HG03520 (cell line): ENCODE measurements around the gene ZFP91.

ENCODE experiments used
- ATAC-seq: cut with Tn5 transposase; IDR thresholded peaks from one replicate; pipeline ENCODE4 v1.9.1; 2021; ENCODE audit warnings: mild to moderate bottlenecking, moderate library complexity; ENCODE audit not compliant: unreplicated experiment

The ZFP91 gene

DNA sequence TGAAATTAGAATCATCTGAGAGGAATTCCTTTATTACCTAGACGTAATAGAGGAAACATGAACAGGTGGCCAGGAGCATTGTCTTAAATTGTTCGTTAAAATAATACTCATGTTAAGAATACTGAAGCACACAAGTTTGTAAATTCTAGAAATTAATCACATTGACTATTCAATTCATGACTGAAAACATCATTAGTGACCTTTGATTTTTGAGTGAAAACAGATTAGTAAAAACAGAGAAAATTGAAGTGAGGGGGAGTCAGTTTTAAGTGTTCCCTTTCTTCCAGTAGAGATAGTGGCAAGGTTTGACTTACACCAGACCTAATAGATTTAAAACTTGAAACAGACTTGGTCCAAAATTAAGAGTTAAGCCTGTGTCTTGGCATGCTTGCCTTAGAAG, 1.4 kb downstream of the ZFP91 start:
- ATAC-seq = no peak

DNA sequence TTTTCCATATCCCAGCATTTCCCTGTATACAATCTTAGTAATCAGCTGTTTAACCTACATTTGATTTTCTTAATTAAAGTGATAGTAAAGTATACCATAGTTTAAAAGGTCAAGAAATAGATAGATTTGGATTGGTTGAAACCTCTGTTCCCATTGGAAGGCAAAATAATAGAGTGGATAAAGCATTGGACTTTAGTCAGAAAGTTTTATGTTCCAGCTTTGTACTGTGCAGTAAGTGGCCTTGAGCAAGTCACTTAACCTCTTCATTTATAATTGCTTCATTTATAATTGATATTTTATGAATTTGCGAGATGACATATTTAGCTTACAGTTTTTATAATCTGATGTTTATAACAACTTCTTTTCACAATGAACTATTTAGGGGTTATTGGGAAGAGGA, 3.6 kb downstream of the ZFP91 start:
- ATAC-seq = no peak

DNA sequence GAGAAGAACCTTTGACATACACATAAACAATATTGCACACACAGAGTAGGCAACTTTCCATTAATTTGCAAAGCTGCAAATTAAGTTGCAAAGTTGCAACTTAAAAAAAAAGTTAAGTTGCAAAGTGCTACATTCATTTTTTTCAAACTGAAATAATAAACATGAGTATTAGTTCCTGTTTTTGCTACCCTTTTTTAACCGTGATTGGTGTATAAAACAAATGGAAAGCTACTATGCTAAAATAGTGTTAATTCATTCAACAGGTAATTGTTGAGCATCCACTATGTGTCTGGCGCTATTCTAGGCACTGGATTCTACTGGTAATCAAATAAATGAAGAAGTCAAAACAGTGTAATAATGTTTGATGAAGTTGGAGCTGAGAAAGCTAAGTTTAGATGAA, 8.1 kb downstream of the ZFP91 start:
- ATAC-seq = no peak

DNA sequence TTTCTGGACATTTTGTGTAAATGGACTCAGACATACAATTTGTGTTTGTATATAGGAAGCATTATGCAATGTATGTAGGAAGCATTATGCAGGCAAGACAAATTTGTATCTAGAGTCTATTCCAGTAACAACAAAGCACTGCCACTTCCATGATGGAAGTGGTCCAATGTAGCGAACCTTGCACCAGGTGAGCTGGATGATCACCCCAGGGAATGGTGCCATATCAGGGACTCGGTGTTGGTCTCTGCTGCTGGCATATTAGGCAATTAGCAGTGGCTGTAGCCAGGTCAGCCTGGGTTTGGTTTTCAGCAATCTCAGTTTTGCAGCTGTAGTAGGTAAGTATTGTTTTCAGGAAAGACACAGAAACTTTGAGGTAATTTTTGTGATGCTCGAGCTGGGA, 12.8 kb downstream of the ZFP91 start:
- ATAC-seq = no peak

DNA sequence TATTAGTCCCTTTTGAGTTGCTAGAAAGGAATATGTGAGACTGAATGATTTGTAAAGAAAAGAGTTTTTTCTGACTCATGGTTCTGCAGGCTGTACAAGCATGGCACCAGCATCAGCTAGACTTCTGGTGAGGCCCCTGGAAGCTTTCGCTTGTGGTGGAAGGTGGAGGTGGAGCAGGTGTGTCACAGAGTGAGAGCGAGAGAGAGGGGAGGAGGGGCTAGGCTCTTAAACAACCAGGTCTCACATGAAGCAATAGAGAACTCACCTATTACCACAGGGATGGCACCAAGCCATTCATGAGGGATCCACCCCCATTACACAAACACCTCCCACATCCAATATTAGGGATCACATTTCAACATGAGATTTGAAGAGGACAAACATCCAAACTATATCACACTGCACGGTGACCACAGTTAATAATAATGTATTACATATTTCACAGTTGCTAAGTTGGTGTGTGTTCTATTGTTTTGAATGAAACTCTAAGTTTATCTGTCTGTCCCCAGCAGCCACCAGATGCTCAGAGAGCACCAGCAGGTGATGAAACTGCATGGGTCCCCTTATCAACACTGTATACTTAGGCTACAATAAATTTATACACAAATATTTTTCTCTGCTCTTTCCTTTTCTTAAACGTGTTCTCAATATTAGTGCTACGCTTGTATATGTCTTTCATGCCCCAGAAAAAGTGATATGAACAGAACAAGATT, 14.1 kb downstream of the ZFP91 start:
- ATAC-seq = no peak

DNA sequence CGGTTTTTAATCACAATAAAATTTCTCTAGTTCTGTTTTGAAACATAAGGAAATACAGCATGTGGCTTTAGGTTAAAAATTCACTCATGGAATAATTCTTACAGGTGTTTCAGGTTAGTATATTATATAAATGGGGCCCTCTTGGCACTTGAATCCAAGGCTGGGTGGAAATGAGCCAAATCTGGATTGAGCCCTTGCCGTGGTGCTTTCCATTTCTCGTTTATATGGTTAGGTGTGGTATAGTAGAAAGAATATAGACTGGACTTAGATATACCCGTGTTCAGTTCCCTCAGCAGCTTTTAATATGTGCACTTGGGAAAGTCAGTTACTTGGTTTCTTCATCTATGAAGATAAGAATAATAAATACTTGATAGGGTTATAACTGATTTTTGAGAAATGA, 16.0 kb downstream of the ZFP91 start:
- no peak for ATAC-seq

DNA sequence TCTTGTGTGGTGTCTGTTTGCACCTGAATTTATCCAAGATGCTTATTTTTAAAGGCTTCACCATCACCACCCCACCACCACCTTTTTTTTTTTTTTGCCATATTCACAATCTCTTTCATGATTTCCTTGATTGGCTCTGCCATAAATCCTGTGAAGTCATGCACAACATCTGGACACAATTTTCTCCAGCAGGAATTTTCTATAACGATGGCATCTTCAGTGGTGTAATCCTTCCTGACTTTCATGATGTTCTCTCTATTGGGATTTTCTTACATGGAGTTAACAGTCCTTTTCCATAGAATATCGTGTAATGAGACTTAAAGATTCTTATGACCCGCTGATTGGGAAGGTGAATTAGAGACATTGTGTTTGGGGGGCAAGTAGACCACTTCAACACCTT, 17.8 kb downstream of the ZFP91 start:
- no peak for ATAC-seq

DNA sequence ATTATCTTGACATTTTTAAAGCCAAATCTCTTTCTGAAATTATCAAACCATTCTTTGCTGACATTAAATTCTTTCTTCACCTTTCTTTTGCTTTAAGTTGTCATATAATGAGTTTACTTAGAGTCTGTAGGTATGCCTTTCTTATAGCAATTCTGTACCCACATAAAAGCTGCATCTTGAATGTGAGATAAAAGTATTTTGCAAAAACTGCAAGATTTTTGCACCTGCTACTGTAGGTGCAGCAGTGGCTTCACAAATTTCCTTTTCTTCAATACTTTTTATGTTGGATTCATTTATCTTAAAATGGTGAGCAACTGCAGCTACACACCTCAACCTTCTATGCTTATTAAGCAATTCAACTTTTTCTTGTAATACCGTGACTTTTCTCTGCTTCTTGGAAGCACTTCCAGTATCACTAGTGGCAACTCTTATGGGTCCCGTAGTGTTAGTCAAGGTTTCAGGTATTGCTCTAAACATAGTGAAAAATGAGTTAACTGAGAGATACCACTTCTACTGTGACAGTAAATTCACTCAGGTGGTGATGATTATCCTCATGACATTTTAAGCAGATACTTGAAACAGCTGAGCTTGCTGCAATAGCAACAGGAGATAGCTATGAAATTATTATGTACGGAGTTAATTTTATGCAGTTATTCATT, 18.8 kb downstream of the ZFP91 start:
- ATAC-seq = no peak

DNA sequence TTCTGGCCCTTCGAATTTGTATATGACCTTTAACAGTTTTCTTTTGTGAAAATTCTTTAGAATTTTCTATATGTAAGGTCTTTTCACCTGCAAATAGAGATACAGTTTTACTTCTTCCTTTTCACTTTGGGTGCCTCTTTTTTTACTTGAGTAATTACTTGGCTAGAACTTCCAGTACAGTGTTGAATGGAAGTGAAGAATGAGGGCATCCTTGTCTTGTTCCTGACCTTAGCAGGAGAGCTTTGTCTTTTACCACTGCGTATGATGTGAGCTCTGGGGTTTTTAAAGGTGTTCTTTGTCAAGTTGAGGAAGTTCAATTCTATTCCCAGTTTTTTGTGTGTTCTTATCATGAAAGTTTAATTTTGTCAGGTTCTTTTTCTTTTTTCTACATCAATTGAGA, 21.6 kb downstream of the ZFP91 start:
- no peak for ATAC-seq

DNA sequence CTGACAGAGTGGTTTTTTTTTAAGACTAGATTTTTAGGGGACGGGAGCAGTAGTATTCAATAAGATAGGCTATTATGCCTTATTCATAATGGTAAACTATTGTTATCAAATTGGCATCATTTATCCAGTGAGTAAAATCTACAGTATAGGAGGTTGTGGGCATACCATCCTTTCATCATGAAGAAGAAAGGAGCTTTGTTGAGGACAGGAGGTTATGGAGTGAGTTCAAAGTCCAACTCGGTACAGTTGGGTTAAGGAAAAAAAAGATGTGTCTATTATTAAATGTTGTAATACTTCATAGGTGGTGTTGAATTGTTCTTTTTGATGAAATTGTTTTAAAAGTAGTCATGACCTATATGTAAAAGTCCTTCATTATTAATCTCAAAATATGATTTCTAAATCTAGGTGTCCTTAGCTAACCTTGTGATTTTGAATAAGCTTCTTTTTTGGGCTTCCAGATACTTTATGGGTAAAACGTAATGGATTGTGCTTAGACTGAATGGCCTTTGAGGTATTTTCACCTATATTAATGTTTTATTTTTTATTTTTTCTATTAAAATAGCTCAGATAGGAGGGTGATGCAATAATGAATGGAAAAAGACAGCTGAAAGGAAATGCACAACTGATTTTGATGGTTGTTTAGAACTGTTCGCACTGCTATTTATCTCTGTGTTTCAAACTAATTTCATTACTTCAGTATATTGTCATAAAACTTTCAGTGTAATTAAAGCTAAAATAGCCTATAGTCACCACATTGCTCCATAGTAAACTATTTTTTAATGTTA, 28.3 kb downstream of the ZFP91 start:
- no peak for ATAC-seq

DNA sequence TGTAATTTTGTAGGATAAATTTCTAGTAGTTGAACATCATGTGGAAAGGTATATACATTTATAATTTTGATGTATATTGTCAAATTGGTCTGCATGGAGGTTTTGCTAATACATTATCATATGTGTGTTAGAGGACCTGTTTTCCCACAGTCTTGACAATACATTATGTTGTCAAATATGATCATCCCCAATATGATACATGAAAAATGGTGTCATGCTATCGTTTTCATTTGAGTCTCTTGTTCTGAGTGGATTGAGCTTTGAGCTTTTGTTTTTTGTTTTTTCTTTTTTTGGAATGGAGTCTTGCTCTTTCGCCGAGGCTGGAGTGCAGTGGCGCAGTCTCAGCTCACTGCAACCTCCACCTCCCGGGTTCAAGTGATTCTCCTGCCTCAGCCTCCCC, 29.5 kb downstream of the ZFP91 start:
- no peak for ATAC-seq

DNA sequence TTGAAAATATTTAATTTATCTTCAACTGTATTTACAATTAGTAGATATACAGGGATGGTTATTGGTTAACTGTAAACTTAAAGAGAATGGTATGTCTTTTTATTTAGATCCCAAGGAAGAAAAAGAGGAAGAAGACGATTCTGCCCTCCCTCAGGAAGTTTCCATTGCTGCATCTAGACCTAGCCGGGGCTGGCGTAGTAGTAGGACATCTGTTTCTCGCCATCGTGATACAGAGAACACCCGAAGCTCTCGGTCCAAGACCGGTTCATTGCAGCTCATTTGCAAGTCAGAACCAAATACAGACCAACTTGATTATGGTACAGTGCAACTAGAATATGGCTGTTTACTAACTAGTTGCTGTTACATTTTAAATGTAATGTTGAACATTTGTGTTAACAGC, 30.9 kb downstream of the ZFP91 start:
- no peak for ATAC-seq

DNA sequence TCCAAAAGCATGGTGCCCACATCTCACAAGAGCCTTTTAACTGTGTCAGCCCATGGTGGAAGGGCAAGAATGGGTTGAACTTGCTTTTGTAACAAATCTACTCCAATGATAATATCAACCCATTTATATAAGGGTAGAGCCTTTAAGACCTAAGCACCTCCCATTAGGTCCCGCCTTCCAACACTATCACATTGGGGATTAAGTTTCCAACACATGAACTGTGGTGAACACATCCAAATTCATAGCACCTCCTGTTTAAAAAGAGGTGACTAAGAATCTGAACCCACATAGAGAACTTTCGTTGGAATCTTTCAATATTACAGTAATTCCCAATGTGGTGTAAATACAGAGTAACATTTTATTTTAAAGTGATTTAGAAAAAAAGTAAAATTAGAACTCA, 34.4 kb downstream of the ZFP91 start:
- no peak for ATAC-seq

DNA sequence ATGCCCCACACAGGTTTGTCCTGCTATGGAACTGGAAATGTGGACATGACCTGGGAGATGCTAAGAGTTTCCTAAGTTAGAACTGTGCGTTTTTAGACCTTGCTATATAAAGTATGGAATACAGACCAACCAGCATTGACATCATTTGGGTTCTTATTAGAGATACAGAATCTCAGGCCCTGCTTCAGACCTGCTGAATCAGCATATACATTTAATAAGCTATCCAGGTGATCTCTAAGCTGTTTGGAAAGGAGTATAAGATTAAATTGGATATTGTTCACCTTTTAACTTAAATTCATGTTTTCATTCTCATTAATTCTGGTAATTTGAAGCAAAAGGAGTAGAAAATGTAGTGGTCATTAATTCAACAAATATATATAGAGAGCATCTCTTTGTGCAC, 36.7 kb downstream of the ZFP91 start:
- ATAC-seq = no peak

DNA sequence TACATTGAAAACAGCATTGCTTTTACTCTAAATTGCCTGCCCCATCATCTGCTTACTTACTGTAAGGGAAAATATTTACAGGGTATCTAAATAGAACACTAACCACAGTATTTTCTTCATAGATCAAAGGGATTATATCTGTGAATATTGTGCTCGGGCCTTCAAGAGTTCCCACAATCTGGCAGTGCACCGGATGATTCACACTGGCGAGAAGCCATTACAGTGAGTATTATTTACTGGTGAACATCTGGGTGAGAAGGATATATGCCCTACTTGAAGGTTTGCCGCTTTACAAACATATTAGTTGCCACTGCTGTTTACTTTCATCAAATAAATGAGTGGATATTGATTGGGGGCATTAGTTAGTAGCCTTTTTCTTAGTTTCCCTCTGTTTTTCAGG, 37.7 kb downstream of the ZFP91 start:
- ATAC-seq = no peak

DNA sequence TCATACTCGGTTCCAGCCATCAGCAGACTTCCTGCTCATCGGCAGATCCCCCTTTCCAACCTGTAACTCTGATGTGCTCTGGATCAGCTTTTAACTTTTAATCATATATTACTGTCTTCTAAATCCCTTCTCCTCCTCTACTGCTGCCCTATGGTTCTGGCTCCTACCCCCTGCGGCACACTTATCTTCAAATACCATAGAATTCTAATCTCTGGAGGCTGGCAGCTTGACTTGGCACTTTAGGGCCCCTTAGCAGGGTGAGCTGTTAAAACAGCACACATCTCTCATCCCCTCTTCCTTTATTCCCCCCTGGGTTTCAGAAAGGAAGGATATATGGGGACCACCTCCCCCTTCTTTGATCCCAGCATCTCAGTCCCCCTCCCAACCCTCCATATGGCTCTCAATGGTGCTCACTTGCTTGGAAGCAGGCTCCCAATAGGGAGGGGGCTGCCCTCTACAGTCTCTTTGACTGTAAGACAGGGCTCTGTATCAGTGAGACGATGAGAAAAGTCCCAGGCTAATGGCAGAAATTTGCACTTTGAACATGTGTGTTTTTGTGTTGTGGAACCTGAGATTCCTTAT, 39.2 kb downstream of the ZFP91 start:
- ATAC-seq = no peak

DNA sequence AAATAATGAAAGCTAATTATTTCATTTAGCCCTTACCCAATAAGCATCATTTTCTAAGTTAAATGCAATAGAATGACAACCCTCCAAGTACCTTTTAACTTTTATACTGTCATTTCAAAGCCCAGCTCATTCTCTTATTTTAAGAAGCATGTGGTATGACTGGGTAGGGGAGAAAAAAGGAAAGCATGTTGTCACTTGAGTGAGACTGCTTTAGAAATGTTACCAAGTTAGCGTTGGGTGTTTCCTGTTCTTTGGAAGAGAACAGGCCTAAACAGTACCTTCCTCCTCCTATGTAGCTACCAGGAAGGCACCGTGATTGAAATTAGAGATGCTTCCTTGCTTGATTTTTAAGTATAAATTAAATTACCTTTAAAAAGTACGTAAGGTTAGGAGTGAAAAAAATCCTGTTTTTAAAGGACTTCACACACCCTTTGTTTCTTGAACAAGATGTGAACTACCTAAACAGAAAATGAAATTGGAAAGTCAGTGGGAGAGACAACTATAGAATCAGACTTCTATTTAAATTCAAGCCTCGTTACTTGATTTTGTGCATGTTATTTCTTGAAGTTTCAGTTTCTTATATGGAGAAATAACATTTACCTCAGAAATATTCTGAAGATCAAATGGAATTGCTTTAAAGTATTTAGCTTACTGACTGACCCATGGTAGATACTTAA, 42.9 kb downstream of the ZFP91 start:
- ATAC-seq = no peak

DNA sequence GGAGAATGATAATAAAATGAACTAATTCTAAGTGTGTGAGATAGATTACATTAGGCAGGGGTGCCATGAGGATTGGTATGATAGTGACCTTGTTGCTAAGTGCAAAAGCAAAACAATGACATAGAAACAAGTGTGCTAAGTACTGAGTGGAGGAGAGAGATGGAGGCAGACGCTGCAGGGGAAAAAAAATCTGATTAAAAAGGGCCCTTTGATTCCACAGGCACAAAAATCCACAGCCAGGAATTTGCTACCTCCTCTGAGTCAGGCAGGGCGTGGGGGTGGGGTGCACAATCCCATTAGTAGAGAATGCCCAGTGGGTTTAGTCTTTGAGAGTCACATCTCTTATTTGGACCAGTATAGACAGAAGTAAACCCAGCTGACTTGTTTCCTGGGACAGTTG, 43.5 kb downstream of the ZFP91 start, which contains the start of gene CNTF:
Gene CNTF (plus strand): TSS at position 322 of the 400 bp plus-strand sequence. CDS start 88 bp downstream, outside the sequence.
- ATAC-seq = no peak

DNA sequence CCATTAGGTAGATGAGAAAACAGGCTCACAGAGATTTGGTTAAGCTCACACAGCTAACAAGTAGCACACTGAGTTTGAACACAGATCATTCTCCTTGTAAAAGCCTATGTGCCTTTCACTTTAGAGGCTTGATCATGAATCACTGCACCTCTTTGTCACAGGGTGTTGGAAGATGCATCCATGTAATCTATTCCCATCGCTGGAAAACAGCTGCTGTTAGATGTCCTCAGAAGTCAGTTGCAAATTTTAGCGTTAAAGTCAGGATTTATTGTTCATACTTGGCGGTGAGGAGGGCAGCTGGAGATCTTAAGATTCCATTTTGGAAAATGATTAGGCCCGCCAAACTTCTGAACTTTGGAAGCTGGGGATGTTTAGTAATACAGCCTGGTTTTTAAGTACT, 46.2 kb downstream of the ZFP91 start:
- no peak for ATAC-seq

DNA sequence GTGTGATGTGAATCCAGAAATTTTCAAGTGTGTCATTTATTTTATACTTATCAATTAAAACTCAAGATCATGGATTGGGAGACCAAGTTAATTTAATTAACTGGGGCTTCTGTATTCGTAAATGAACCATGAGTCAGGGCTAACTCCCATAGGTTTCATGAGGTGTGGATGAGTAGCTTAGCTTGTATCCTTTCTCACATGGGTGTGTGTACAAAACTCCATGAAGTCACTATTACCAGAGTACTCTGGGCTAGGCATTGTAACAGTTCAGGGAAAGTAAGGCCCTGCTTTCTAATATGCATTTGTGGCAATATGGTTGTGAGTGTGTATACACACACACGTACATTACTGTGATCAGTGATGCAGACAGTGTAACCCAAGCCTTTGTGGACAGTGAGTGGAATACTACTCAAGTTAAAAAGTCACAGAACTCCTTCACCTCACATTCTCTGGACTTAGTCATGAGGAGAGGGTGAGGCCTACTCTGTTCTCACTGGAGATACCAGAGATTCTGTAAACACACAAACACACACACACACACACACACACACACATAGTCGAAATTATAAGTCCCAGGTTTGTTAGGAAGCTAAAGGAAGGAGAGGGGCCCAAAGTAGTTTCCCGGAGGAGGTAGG, 47.1 kb downstream of the ZFP91 start:
- ATAC-seq = no peak
